ENCODE results near the gene MARCHF2.
"Not testable (repeated sequence)": the region's sequence is repeated elsewhere in the genome, so short reads cannot be mapped to it uniquely, and the experiment has no call there.

The MARCHF2 gene, protein sequence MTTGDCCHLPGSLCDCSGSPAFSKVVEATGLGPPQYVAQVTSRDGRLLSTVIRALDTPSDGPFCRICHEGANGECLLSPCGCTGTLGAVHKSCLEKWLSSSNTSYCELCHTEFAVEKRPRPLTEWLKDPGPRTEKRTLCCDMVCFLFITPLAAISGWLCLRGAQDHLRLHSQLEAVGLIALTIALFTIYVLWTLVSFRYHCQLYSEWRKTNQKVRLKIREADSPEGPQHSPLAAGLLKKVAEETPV

GRCh38 chr19:8412783-8413628 lies at the start of gene MARCHF2:
MARCHF2 (plus strand) TSS chr19:8413305; CDS start chr19:8421841, 8,536 bp downstream.
- peak; percentile 98 for DNase-seq

- peak; percentile 56 for DNase-seq
Measured at GRCh38 chr19:8363803-8364771, 49.0 kb upstream of the MARCHF2 start, which contains the start of gene ANGPTL4. ANGPTL4 (plus strand) TSS chr19:8364155; CDS start chr19:8364322, 167 bp downstream.

- no peak for DNase-seq
Measured at GRCh38 chr19:8366121-8366581, 47.0 kb upstream of the MARCHF2 start.

DNA sequence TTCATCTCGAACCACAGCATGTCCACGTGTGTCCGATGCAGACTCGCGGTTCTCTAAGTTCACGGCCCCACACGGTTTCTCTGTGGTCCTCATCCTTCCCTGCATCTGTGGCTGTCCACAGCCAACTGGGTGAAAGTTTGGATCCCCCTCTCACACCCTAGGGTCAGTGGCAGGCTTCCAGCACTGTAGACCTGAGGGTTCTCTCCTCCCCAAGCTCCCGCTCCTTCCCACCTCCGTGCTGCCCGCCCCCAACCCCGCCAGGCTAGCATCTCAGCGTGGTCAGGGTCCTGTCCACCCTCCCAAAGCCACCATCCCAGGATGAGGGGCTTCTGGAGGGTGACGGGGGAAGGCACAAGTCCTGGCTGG lies 46.2 kb upstream of the MARCHF2 start:
- DNase-seq, result no peak

GRCh38 chr19:8367327-8368001 lies 45.6 kb upstream of the MARCHF2 start:
- no peak for DNase-seq

DNA sequence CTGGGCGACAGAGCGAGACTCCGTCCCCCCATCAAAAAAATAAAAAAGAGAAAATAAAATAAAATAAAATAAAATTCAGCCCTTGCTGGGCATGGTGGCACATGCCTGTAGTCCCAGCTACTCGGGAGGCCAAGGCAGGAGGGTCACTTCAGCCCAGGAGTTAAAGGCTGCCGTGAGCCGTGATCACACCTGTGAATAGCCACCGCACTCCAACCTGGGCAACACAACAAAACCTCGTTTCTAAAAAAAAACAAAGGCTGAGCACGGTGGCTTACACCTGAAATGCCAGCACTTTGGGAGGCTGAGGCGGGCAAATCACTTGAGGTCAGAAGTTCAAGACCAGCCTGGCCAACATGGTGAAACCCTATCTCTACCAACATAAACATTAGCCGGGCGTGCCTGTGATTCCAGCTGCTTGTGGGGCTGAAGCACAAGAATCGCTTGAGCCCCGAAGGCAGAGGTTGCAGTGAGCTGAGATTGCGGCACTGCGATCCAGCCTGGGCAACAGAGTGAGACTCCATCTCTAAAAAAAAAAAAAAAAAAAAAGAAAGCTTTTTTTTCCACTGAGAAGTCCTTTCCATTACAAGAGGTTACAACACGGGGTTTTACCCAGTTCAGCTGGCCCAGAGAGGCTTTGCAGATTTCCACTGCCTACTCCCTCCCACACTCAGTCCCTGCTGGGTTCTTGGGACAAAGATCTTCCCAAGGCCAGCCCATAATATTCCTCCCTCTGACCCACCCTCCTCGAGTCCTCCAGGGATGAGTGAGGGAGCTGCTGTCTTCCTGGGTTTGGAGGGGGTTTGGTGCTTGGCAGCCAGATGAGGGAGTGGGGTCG lies 42.7 kb upstream of the MARCHF2 start:
- DNase-seq, result peak; percentile 39

GRCh38 chr19:8371011-8371804 lies 41.9 kb upstream of the MARCHF2 start:
- no peak for DNase-seq

DNA sequence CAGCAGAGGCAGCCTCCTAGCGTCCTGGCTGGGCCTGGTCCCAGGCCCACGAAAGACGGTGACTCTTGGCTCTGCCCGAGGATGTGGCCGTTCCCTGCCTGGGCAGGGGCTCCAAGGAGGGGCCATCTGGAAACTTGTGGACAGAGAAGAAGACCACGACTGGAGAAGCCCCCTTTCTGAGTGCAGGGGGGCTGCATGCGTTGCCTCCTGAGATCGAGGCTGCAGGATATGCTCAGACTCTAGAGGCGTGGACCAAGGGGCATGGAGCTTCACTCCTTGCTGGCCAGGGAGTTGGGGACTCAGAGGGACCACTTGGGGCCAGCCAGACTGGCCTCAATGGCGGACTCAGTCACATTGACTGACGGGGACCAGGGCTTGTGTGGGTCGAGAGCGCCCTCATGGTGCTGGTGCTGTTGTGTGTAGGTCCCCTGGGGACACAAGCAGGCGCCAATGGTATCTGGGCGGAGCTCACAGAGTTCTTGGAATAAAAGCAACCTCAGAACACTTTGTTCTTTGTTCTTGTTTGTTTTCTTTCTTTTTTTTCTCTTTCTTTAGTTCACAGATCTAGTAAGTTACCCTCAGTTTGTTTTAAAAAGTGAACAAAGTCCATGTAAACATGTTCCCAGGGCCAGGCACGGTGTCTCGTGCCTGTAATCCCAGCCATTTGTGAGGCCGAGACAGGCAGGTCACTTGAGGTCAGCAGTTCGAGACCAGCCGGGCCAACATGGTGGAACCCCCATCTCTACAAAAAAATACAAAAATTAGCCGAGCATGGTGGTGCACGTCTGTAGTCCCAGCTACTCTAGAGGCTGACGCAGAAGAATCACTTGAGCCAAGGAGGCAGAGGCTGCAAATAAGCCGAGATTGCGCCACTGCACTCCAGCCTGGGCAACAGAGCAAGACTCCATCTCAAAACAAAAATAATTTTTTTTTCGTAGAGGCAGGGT lies 39.0 kb upstream of the MARCHF2 start:
- DNase-seq, result no peak

GRCh38 chr19:8375766-8376165 lies 37.3 kb upstream of the MARCHF2 start:
- not testable (repeated sequence) for DNase-seq

DNA sequence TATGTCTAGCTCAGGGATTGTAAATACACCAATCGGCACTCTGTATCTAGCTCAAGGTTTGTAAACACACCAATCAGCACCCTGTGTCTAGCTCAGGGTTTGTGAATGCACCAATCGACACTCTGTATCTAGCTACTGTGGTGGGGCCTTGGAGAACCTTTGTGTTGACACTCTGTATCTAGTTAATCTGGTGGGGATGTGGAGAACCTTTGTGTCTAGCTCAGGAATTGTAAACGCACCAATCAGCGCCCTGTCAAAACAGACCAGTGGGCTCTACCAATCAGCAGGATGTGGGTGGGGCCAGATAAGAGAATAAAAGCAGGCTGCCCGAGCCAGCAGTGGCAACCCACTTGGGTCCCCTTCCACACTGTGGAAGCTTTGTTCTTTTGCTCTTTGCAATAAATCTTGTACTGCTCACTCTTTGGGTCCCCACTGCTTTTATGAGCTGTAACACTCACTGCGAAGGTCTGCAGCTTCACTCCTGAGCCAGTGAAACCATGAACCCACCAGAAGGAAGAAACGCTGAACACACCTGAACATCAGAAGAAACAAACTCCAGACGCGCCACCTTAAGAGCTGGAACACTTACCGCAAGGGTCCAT lies 36.6 kb upstream of the MARCHF2 start:
- DNase-seq, result not testable (repeated sequence)

GRCh38 chr19:8377598-8377997 lies 35.5 kb upstream of the MARCHF2 start:
- DNase-seq, result no peak

GRCh38 chr19:8379156-8379891 lies 33.8 kb upstream of the MARCHF2 start:
- not testable (repeated sequence) for DNase-seq

DNA sequence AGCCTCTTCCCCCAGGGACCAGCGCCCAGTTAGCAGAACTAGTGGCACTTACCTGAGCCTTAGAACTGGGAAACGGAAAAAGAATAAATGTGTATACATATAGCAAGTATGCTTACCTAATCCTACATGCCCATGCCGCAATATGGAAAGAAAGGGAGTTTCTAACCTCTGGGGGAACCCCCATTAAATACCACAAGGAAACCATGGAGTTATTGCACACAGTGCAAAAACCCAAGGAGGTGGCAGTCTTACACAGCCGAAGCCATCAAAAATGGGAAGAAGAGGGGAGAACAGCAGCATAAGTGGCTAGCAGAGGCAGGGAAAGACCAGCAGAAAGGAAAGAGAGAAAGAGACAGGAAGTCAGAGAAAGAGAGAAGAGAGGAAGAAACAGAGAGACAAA lies 28.5 kb upstream of the MARCHF2 start:
- DNase-seq, result peak; percentile 82

DNA sequence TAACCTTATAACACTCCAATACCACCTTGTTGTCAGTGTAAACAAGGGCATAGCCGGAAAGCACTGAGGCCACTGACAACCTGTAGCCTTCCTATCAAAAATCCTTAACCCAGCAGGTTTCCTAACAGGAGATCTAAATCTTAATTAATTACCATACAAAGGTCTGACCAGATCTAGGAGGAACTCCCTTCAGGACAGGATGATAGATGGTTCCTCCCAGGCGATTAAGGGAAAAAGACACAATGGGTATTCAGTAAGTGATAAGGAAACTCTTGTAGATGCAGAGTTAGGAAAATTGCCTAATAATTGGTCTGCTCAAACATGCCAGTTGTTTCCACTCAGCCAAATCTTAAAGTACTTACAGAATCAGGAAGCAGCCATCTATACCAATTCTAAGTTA lies 28.0 kb upstream of the MARCHF2 start:
- DNase-seq, result peak; percentile 42

- DNase-seq, result not testable (repeated sequence)
Measured at GRCh38 chr19:8385566-8385965, 27.5 kb upstream of the MARCHF2 start.

DNA sequence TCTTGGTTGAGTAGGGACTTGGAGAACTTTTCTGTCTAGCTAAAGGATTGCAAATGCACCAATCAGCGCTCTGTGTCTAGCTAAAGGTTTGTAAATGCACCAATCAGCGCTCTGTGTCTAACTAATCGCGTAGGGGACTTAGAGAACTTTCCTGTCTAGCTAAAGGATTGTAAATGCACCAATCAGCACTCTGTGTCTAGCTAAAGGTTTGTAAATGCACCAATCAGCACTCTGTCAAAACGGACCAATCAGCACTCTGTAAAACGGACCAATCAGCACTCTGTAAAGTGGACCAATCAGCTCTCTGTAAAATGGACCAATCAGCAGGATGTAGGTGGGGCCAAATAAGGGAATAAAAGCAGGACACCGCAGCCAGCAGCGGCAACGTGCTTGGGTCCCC lies 26.7 kb upstream of the MARCHF2 start:
- DNase-seq, result not testable (repeated sequence)

- DNase-seq, result no peak
Measured at GRCh38 chr19:8386990-8387389, 26.1 kb upstream of the MARCHF2 start.
